GM19324 (cell line): Measurements from ENCODE around the gene C1QA.
"Not testable (repeated sequence)": the region's sequence is repeated elsewhere in the genome, so short reads cannot be mapped to it uniquely, and the experiment has no call there.

Source experiments
- ATAC-seq: cut with Tn5 transposase; IDR thresholded peaks from one replicate; pipeline ENCODE4 v1.9.1; 2021; ENCODE audit warnings: mild to moderate bottlenecking, moderate library complexity; ENCODE audit not compliant: unreplicated experiment, low FRiP score

Gene C1QA

DNA sequence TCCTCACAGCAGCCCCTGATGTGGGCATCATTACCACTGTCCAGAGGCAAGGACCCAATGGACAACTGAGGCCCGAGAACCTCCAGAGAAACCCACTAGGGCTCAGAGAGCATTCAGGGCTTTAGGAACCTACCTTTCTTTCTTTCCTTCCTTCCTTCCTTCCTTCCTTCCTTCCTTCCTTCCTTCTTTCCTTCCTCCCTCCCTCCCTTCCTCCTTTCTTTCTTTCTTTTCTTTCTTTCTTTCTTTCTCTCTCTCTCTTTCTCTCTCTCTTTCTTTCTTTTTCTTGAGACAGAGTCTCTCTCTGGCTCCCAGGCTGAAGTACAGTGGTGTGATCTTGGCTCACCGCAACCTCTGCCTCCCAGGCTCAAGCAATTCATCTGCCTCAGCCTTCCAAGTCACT lies 32.4 kb downstream of the C1QA start:
- not testable (repeated sequence) for ATAC-seq

DNA sequence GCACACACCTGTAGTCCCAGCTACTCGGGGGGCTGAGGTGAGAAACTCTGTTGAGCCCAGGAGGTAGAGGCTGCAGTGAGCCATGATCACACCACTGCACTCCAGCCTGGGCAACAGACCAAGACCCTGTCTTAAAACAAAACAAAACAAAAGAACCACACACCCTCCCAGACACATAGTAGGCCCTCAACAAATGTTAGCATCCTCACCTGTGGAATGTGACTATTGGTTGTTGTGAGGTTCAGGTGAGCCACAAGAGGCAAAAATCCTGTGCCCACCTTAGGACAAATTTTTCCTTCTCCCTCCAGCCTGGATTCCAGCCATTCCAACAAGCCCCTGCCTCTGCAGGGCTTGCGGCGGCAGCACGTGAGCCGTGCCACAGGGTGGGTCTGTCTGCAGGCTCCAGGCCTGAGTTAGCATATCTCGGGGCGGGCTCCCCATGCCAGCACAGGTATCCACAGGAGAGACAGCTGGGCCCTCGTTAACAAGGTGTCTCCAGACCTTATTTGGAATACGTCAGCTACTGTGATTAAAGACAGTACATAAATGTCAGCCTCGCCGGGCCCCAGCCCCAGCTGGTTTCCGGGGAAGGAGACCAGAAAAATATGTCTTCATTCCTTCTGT lies 34.0 kb downstream of the C1QA start:
- no peak for ATAC-seq

DNA sequence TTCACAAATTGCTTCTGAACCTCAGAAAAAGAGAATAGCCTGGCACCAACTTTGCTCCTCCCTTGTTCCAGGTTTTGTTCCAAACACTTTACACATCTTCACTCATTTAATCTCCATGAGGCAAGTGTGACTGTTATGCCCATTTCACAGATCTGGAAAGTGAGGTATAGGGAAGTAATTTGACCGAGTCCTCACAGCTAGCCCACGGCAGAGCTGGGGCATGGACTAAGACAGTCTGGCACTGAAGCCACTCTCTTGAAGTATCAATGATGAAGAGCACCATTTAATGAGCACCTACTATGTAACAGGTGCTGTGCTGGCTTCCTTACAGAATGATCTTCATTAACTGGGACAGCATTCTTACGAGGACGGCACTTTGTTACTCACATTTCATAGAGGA lies 35.6 kb downstream of the C1QA start:
- ATAC-seq: no peak

DNA sequence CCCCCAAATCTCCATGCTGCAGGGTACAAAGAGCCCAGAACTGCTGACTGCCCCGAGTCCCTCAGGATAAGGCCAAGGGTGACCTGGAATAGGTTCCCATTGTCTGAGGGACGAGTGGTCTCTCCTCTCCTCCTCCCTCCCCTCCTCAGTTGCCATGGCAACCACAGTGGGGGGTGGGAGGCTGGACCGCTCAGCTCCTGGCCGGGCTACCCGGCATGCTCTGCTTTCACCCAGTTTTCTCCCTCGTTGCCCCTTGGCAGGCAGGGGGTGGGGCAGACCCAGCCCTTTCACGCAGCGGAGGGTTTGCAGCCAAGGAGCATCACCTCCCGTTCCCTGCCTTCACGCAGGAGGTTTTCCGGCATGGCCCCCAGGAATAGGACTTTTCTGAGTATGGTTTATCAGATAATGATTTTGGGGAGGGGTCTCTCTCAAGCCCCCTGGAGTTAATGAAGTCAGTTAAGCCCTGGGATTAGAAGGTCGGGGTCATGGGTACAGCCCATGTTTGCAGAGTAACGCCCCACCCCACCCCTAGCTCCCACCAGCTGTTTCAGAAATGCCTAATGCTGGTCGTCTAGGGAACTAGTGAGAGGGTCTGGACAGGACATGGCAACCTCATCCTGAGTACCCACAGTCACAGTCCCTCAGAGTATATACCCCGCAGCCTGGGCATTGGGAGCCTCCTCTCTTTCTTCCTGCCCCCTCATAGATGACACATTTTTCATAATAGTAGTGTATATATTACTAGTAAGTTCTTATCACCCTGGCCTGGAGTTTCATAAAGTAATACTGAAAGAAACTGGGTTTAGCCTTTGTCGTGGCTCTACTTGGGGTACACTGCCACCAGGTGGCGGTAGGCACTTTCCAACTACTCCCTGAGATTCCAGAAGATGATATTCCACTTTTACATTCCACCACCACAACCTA lies 37.3 kb downstream of the C1QA start:
- no peak for ATAC-seq

DNA sequence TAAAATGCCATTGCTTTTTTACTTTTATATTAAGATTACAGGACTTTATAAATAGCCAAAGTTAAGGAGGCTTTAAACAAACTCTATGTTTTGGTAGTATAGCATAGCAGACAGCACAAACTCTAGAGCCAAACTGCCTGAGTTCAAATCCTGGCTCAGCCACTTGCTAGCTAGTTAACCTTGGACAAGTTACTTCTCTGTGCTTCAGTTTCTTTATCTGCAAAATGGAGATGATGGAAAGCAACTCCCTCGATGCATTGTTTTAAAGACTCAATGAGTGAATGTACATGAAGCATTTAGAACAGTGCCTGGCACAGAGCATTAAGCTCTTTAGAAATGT lies 38.0 kb downstream of the C1QA start:
- ATAC-seq: no peak

DNA sequence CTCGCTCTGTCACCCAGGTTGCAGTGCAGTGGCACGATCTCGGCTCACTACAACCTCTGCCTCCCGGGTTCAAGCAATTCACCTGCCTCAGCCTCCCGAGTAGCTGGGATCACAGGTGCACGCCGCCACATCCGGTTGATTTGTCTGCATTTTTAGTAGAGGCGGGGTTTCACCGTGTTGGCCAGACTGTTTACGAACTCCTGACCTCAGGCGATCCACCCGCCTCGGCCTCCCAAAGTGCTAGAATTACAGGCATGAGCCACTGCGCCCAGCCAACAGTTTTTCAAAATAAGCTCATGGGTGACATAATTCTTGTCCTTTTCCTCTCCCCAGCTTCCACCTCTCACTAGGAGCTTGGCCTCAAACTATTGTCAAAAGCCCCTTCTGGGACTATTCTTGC lies 39.7 kb downstream of the C1QA start:
- ATAC-seq: not testable (repeated sequence)

DNA sequence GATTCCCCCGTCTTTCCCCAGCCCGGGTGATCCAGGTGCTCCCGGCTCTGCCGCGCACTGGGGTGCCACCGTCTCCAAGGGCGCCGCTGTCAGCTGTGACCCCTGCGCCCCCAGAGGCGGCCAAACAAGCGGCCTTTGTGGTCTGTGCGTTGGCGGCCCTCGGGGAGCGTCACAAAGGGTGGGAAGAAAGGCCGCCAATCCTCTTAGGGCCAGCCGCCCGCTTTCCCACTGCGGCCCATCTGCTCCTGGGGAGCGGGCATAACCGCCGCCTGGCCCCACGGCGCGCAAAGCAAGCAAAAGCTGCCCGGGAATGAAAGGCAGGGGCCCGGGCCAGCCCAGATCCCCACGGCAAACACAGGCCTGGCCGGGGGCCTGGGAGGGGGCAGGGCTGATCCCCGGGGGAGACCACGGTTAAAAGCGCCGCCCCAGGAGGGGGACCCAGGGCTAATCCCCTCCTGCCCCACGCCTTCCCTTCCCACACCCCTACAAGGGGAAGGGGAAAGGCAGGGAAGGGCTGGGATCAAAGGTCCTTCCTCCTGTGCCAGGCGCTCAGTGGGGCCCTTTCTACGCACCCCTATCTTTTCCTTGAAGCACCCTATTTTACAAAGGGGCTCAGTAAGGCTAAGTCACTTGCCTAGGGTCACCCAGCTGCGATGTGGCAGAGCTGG lies 40.6 kb downstream of the C1QA start:
- no peak for ATAC-seq

DNA sequence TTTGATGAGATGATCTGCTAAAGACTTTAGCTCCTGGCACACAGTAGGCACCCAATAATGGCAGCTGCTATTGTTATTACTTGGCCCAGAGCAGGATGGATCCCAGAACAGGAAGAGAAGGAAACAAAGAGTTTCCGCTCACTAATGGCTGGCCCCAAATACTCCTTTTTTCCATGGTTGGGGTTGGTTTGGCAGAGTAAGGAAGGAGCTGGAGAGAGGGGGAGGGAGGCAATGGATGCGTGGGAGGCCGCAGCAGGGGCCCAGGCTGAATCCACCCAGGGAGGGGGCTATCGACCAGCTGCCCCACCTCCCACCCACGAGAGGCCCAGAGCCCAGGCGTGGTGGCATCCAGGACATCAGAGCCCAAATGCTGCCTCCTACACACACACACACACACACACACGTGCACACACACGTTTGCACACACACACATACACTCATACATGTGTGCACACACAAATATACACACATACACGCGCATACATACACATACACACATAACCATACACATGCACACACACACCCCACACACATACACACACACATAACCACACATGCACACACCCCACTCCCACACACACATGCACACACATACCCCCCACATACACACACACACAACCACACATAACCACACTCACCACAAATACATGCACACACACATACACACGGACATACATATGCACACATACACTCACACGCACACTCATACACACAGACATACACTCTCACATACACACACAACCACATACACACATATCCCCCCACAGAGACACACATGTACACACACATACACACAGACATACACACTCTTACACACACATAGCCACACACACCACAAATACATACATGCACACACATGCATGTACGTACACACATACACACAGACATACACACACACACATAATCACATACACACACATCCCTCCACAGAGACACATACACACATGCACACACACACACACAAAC lies 41.8 kb downstream of the C1QA start:
- no peak for ATAC-seq

DNA sequence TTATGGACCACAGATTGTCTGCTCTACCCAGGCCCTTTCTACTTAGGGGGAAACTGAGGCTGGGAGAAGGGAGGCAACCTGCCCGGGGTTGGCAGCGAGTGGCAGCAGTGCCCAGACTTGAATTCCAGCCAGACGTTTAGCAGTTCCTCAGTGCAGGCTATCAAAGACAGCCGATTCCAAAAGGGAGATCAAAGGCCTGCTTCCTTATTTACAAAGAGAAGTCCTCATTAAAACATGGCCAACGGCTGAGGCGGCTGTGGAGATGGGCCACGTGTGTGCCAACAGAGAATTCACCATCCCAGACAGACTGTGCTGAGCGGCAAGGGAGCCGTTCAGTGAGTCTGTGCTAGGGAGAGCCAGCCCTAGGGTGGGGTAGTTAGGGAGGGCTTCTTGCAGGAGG lies 44.3 kb downstream of the C1QA start:
- ATAC-seq: no peak

DNA sequence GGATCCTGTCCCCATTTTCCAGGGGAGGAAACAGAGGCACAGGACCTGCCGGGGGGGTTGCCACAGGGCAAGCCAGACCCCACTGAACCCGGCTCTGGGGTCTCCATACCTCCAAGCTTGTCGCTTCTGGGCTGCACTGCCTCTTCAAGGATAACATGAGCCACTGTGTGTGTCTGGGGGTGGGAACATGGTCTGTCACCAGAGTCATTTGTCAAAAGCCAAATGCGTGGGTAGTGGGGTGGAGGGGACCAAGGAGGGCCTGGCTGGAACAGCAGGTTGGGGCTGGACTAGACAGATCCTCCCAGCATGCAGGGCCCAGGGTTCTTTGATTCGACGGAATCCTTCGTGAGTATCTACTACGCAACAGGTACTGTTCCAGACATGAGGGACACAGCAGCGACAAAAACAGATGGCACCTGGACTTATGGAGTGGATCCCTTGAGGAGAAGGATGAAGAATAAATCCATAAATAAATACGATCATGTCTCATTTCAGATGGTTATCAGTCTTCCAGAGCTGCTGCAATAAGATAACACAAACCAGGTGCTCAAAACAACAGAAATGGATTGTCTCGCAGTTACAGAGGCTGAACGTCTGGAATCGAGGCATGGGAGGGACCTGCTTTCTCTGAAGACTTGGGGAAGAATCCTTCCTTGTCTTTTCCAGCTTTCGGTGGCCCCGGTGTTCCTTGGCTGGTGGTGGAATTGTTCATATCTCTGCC lies 45.3 kb downstream of the C1QA start:
- no peak for ATAC-seq

DNA sequence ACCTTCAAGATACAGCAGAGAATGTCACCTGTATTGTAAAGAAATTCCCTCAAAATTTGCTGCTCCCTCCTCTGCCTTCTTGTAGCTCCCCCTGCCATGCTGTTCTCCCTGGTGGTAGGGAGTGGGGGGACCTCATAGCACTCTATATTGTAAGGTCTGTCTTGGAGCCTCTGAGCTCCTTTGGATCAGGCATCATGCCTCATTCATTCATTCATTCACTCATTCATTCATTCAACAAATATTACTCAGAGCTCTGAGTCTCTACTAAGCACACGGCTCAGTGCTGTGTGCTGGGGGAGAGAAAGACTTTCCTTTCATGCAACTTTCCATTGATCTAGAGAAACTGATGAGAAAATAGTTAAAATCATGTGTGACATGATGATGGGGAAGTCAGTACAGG lies 47.1 kb downstream of the C1QA start:
- no peak for ATAC-seq

DNA sequence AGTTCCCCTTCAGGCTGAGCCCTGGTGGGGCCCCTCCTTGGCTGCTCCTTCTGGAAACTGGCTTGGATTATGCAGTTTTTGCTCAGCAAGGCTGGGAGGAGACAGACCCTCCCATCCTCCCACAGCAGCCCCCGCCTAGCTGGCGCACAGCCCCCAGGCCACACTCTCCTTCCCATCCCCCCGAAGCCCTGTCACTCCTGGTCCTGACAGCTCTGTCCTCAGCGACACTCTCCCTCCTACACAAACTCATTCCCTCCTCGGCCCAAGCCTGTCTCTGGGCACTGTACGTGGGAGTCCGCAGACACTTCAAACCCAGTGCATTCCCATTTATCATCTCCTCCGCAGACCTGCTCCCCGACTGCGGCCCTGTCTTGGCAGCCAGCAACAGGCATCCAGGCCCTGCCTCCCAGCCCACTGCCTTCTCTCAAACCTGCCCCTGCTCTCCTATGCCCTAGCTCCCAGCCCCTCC lies 49.2 kb downstream of the C1QA start:
- ATAC-seq: no peak

DNA sequence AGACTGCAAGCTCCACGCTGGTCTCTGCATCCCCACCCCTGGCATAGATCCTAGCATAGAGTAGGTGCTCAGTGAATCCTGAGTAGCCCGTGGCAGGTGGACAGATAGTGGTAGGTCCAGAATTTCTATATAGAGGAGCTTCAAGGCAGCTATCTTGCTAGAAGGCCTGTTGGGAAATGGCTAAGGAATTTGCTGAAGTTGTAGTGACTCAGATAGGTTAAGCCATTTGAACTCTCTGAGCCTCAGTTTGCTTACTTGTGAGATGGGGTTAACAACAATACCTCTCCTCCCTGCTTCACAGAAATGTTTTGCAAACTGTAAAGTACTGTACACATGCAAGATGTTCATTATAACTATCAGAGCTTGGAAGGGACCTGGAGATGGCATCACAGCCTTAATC lies 50.8 kb downstream of the C1QA start:
- no peak for ATAC-seq

DNA sequence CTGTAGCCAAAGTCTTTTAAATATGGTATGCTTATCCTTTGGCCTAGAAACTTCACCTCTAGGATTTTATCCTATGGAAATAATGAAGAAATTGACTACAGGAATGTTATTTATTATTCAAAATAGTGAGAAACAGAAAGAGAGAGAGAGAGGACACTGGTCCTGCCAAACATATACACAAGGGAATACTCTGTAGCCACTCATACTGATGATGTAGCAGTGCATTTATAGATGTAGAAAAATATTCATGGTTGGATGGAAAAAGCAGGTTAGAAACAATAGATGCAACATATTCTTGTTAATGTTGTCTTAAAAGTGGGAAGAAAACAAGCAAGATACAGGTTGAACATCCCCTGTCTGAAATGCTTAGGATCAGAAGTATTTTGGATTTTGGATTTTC lies 52.0 kb downstream of the C1QA start:
- no peak for ATAC-seq
